ENCODE results near the gene C3orf49.

DNA sequence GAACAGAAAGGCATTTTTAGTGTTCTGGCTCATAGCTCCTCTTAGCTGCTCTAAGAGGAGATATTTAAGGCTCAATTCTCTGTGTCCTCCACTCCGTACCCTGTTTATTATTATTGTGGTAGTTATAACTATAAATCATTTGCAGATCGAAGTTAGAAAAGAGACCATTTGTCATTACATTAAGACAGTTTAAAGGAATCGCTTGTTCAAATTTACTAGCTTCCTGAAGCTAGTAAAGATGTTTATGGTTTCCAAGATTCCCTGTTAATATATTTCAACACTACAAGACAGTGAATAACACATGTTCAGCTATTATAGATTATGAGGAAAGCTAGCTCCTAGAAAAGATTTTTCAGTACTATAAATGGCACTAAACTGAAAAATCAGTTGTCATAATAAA, 57.2 kb downstream of the C3orf49 start:
- TF ChIP-seq, protein P1, sequence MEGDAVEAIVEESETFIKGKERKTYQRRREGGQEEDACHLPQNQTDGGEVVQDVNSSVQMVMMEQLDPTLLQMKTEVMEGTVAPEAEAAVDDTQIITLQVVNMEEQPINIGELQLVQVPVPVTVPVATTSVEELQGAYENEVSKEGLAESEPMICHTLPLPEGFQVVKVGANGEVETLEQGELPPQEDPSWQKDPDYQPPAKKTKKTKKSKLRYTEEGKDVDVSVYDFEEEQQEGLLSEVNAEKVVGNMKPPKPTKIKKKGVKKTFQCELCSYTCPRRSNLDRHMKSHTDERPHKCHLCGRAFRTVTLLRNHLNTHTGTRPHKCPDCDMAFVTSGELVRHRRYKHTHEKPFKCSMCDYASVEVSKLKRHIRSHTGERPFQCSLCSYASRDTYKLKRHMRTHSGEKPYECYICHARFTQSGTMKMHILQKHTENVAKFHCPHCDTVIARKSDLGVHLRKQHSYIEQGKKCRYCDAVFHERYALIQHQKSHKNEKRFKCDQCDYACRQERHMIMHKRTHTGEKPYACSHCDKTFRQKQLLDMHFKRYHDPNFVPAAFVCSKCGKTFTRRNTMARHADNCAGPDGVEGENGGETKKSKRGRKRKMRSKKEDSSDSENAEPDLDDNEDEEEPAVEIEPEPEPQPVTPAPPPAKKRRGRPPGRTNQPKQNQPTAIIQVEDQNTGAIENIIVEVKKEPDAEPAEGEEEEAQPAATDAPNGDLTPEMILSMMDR (conservative IDR thresholded peaks at IDR 0.05; ENCODE audit: low read length): no peak
- no peak for TF ChIP-seq EZH2phosphoT487 (IDR thresholded peaks at IDR 0.05; ENCODE audit: borderline replicate concordance, low read depth, low read length)
